Left renal pelvis (tissue), 4 donors: ENCODE data around the gene PTPRG. TPM values are rescaled to one million over a fixed set of nuclear protein-coding genes. Genes with fewer than 3 reads are reported as not detected.
"Not testable (repeated sequence)": the region's sequence is repeated elsewhere in the genome, so short reads cannot be mapped to it uniquely, and the experiment has no call there.

ENCODE experiments used
- DNase-seq, 4 donors: peaks; one replicate each; pipeline ENCODE4 v3.0.0-alpha.2; 2013; ENCODE audit warnings: low read depth in 4 of 4, low spot score in 3 of 4
- polyA plus RNA-seq, 4 donors: library from polyadenylated mRNA; unstranded; fragments of 120-200 nt; gene quantifications; one replicate each; pipeline ENCODE4 v1.2.1, GENCODE V29; 2013; ENCODE audit not compliant: insufficient read length in 4 of 4

Gene PTPRG
- polyA plus RNA-seq, 4 donors, result 42.4 to 90.2 (median 79.5) TPM

DNA sequence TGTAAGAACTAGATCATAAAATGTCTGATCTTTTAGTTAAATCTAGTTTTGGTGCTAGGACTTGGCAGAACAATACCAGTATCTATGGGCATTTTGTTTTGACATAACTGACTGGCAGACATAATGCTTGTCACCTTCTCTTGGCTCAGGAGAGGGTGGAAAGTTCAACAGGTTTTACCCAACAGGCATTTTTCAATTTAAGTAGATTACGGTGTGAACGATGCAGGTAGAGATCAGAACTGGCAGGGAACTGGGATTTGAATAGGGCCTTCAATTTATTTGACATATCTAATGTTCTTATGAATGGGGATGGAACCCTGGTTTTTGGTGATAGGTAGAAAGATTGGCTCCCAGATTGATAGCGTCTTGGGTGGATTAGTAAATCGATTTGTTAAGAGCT, 460.9 kb downstream of the PTPRG start:
- no peak for DNase-seq

DNA sequence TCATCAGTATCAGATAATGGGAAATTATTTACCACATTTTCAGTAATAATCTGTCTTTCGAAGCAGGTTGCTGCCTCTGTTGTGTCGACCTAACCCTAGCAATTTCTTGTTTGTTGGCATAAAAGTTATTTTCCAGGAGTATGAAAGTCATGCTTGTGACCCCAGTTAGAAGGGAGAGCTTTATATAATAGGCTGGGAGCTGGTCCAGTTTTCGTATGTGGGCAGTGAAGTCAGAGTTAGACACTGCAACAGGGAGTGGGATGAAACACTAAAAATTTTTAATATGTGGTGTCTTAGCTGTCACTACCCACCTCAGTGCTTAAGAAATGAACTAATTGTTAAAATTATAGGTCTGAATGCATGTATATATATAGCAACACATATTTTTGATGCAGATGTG, 463.5 kb downstream of the PTPRG start:
- DNase-seq, result no peak

DNA sequence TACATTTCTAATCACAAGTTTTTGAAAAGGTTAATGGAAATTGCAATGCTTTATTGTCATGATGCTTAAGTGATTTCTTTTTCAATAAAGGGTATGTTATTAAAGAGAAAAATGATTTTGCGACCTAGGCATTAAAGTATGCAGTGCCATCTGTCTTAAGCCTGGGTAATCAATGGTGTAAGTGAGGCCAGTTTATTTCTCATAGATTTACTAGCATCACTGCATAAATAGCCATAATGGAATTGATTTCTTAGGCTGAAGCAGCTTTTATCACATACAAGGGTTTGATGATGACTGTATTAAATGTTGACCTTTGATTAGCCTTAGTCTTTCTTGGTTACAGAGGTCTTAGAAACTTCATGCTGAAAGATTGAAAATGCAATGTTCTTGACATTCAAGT, 464.5 kb downstream of the PTPRG start:
- no peak for DNase-seq

DNA sequence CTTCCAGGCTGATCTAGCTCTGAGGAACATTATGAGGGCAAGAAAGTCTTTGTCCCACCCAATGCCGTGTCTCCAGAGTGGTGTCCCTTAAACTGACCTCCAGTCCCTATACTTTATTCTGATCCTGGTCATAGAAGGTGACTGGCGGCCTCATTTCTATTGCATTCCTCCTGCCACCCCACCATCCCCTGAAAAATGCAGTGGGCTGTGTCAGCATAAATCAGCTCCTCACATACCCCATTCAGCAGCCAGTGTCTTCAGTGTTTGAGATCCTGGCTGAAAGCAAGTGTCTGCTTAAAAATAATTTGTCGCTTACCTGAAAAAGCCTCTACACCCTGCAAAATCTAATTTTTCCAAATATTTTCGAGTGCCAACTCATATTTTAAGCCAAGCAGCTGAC, 465.9 kb downstream of the PTPRG start:
- DNase-seq, result peak in 1 of 4 donors; percentile 37

DNA sequence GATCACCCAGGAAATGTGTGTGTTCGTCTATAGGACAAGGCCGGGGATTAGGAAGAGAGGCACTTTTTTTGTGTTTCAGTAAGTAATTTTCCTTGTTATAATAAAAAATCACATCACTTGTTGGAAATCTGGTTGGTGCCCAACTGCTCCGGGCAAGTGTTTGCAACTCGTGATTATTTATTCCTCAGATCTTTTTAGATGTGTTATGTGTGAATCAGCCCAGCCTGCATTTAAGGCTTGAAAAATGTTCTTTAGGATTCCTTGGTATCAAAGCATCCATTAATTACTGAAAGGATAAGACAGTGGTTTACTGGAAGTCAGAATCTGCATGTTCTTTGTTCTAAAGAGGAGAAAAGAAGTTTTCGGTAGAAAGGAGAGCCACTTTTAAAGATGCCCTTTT, 466.4 kb downstream of the PTPRG start:
- DNase-seq, result no peak

DNA sequence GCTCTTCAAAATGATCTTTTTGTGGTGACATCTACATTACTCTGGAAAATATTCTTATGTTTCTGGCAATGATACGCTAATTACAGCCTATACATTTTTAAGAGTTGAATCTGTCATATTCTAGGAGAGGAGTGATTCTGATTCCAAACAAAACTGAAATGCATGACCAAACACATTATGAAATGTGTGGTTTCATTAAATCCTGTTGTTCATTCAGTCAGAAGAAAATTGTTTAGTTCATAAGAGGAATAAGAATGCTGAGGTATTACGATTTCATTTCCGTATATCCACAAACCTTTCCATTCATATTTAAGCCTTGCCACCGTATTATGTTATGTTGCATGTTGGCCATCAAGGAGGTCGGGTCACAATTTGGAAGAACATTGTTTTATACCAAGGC, 466.9 kb downstream of the PTPRG start:
- no peak for DNase-seq

DNA sequence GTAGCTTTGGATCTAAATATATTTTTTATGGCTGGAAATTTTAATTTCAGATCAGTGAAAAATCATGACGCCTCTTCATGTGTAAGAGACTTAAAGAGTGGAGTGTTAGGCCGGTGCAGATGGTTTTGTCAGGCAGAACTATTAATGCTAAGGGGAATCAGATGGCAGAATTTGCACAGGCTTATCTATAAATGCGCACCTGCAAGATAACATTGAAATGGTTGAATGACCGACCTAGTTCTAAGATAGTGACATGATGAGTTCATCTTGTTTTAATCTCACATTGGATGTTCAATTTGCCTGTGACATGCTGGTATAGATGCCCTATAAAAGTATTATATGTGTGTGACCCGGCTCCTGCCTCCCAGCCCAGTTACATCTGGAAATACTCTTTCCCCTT, 471.4 kb downstream of the PTPRG start:
- DNase-seq, result no peak

DNA sequence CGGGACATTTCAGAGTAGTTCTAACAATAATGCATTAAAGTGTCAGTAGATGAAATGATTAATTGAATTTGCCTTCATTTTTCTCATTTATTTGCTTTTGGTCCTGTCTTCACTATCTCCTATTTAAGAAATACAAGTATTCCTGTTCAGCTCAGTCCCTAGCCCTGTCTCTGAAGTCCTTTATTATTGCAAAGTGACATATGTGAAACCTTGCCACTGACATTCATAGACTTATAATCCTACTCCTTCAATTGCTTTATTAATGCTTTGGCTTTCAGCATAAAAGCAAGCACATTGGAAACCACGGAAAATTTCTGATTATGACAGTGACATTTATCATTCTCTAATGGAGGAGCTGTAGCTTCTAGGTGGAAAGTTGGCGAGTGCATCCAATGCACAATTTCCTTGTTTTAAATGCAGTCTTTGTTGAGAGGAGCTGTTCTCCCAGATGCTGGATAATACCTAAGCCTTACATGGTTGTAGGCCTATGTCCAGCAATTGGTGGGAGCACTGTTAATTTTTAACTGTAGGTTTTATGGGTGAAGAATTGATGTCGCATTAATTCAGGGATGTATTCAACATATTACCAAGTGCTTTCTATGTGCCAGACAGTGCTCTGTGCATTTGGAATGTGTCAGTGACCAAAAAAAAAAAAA, 474.2 kb downstream of the PTPRG start:
- DNase-seq, result no peak

DNA sequence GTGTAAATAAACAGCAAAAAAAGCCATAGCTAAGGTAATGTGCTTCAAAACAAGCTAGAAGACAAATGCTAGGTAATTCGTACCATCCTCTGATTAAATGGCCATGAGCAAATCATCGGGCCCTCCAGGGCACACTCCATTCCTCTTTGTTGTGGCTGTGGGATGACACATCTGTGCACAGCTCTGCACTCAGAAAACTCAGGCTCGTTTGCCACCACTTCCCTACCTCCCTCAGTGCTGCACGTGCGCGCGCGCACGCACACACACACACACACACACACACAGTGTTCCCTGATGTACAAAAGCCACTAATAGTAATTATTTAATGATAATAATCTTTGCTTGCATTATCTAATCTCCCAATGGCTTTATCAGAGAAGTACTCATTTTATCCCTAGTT, 475.4 kb downstream of the PTPRG start:
- no peak for DNase-seq

DNA sequence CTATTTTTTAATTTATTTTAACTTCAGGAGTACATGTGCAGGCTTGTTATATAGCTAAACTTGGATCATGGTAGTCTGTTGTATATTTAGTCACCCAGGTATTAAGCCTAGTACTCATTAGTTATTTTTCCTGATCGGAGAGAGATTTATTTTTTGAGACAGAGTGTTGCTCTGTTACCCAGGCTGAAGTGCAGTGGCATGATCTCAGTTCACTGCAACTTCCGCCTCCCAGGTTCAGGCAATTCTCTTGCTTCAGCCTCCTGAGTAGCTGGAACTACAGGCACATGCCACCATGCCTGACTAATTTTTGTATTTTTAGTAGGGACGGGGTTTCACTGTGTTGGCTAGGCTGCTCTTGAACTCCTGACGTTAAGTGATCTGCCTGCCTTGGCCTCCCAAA, 477.4 kb downstream of the PTPRG start:
- DNase-seq, result not testable (repeated sequence)

DNA sequence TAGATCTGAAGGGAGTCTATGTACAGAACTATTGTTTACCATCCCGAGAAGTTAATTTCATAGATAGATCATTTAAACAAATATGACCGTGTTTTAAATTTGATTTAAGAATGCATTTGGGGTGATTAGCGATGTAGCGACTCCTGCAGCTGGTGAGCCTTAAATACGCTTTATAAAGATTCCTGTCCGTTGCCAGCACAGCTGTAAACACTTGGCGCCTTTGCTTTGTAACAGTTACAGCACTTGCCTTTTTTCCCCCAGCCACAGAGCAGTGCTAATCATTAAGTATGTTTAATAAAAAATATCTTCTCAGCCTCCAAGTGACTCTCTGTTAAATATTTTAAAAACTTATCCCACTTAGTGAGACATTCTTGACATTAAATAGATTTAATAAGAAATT, 478.2 kb downstream of the PTPRG start:
- no peak for DNase-seq

DNA sequence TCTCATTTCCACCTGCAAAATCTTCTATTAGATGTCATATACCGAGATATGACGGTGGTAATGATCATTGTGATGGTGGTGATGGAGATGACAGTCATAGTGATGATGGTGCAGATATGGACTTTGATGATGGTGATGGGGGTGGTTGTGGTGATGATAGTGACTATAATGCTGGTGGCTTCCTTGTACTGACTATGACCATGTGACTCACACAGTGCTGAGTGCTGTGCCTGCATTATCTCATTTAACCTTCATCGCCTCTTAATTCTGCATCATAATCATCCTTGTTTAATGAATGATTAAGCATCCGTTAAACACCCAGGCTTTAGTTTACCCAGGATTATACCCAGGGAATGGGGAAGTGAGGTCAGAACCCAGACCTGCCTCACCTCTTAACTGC, 480.3 kb downstream of the PTPRG start:
- no peak for DNase-seq

DNA sequence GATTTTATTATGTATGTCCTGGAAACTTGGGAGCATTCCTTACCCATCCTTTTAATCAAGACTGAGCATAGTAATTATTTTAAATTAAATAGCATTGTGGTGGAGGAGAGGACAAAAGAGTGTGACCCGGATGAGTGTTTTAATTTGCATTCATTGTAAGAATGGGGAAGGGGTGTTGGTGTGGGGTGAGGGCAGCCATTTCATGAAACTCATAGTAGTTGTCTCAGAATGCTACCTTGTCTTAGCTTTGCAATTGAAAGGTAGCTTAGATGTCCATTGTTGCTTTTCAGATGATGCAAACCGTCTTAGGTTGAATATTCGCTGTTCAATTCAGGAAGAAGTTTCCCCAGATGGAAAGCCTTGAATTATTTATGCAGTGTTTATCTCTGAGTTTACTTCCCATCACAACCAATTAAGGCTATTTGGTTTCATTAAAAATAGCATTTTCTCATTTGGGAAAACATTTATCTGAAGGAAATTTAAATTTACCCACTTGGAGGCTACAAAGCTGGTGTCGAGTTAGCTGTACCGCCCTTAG, 483.6 kb downstream of the PTPRG start:
- no peak for DNase-seq

DNA sequence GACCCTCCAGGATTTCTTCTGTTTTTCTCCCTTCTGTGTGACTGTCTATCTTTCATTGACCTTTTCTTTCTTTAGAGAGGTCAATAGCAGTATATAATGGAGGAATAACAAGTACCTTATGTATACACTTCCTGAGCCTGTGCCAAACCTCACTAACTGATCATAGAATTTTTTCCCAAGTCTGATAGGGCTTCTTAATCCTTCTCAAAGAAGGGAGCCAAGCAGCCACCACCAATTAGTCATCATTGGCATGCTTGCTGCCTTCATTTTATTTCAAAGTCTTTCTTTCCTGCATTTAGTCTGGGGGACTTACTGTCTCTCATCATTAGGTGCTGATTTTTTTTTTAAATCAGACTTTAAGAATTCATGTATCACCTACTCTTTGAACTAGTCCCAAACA, 485.0 kb downstream of the PTPRG start:
- DNase-seq, result no peak

DNA sequence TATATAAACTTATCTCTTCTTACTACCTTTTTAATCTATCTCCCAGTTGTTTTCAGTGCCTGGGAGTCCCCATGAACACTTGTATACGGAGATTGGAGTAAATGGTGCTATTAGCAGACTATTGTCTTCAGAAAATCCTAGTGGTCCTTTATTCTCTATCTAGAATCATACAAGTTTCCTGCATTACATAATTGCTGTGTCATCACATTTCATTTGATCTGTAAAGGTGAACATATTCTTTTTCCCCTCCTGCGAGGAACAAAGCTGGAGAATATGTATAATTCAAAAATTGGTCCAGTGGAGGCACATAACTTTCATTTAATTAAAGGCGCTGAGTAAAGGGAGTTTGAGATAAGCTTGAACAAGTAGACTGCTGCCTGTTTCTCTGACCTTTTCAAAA, 487.2 kb downstream of the PTPRG start:
- no peak for DNase-seq

DNA sequence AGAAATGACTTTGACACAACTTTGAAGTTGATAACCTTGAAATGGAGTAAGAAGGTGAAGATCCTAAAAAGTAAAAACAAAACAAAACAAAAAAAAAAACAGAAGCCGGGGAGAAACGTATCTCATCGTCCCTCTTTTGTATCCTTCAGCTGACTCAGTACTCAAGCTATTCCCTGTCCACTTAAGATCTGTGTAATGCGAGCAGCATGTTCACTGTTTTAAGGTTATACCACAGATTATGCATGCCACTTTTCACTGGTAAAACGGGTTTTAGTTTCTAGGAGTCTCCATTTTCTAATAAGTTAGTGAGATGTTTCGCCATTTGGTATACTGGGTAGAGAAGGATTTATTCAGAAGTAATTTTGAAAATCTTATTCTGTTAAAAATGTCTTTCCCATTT, 487.7 kb downstream of the PTPRG start:
- DNase-seq, result no peak

DNA sequence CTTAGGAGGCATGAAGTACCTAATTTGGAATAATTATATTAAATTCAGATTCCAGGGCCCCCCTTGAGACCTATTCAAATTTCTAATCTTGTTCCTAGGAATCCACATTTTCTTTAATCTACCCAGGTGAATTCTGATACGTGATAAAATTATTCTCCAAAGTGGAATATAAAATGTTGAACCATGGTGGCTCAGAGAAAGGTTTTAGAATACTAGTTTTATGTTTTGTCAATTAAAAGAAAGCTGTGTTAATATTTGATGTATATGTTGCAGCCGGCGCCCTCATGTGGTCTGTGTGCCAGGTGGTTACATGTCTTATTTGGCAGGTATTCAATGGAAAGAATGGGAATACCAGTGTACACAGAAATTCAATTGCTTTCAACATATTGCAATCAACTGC, 490.1 kb downstream of the PTPRG start:
- DNase-seq, result no peak

DNA sequence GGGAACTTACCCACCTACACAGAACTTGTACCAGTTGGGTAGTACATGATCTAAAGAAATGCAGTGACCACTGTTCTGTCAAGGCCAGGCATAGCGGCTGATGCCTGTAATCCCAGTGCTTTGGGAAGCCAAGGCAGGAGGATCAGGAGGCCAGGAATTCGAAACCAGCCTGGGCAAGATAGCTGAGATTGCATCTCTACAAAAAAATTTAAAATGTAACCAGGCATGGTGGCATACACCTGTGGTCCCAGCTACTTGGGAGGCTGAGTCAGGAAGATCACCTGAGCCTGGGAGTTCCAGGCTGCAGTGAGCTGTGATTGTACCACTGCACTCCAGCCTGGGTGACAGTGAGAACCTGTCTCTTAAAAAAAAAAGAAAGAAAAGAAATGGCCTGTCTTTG, 491.0 kb downstream of the PTPRG start:
- no peak for DNase-seq

DNA sequence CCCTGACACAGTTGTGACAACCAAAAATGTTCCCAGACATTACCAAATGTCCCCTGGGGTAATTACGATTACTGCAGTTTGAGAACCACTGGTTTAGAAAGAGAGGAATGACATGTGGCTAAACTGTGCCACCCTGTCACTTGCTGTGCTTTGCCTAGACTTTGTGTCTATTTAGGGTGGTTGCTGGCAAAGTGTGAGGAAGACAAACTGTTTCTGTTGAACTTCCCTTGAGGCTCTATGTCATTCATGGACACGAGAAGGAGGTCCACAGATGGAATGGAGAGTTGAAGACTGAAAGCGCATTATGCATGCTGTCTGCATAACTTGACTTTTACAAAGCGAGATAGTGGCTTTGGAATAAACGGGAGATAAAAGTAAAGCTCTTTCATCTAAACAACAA, 495.3 kb downstream of the PTPRG start:
- no peak for DNase-seq

DNA sequence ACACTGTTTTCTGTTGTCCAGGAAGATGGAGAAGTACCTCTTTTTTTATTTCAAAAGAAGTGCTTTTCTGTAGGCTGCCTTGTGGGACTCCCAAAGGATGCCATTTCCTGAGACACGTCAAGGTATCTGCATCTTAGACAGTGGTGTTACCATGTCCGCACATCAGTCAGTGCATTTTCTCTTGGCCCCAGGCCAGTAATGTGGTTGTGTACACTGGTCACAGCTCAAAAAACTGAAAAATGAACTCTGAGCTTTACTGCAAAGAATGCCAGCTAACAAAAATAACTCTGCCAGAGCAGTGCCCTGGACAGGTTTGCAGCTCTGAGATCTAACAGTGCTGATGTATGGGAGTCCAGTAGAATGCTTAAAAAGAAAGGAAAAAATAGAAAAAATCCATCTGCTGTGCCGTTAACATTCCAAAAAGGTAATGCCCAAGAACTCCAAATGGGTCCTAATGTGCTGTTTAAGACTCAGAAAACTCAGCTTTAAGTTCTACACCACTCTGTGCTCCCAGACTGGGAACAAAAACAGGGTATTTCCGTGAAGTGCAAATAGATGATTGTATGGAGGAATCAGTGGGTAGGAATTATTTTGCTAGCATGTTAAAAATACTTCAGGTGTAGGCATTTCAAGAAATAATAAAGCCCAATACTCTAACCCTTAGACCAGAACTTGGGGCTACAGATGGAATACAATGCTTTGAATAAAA, 496.1 kb downstream of the PTPRG start:
- no peak for DNase-seq

DNA sequence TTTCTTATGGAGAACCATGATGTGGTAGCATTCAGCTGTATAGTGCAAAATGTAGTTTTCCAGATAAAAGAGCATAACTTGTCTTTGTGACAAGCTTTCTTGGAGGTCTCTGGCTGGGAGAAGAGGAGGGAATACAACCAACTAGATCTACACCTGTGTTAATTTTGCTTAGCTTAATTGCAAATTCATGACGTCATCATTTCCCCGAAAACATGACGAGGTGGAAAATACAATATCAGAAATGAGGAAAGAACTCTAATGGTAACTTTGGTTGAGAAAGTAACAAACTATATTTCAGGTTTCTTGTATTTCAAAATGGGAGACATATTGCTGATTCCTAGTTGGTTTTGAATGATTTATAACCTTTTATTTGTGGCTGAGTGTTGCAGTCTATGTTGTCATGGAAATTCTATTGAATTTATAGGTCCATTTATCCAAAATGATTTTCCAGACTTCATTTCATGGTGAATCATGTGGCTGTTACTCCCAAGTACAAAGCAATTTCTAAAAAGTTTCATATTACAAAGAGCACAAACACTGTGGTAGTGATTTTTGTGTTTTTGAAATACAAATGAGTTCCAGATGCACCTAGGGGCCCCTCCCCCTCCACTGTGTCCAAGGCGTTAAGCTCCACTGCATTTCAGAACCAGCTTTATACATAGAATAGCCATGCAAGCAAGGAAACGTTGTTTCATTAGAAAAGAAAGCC, 504.8 kb downstream of the PTPRG start:
- no peak for DNase-seq

DNA sequence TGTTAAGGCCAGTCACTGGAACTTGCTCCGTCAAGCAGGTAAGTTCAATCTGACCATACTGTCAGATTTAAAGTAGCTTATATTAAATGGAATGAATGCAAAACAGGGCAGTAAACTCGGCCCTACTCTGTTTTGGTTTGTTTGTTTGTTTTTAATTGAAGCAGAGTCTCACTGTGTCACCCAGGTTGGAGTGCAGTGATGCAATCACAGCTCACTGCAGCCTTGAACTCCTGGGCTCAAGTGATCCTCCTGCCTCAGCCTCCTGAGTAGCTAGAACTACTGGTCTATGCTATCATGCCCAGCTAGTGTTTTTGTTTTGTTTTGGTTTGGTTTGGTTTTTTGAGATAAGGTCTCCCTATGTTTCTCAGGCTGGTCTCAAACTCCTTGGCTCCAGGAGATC, 507.0 kb downstream of the PTPRG start:
- no peak for DNase-seq
